Naive thymus-derived CD8-positive, alpha-beta T cell (primary cell): ENCODE results near the gene ZBTB1. TPM values are rescaled to one million over a fixed set of nuclear protein-coding genes. Genes with fewer than 3 reads are reported as not detected.
A peak's percentile ranks its signal among the peaks of the same experiment; 100 is the strongest.

ENCODE experiments used
- ATAC-seq, 2 donors: fragments of 150-1000 bp; cut with Tn5 transposase in 1 of 2; sonication (Bioruptor Pico), chemical (Tn5 transposase) in 1 of 2; 1 replicate in 1 of 2; 2 replicates in 1 of 2; pipeline ENCODE4 v1.10.0; 2021; ENCODE audit warnings: mild to moderate bottlenecking in 2 of 2, moderate library complexity in 2 of 2
- POLR2A ChIA-PET: fragments of 350-600 bp; sonication (Branson Sonifier 250); formaldehyde crosslinking; loops from one replicate; lab custom pipeline; 2021; ENCODE audit warnings: antibody characterized with exemption; lab: Charles Lee
- DNase-seq, 10 donors: peaks; one replicate each; pipeline versions ENCODE4 v3.0.0 to v3.0.0-alpha.2; 2020 to 2022
- H3K27ac Mint-ChIP-seq, 10 donors: one replicate each; pipeline ENCODE4 v1.8.0; 2020 to 2022; ENCODE audit warnings: mild to moderate bottlenecking in 10 of 10, mixed read lengths in 10 of 10, moderate library complexity in 4 of 10, inconsistent platforms in 1 of 10
- H3K27me3 Mint-ChIP-seq, 5 donors: one replicate each; pipeline ENCODE4 v1.8.0; 2021 to 2022; ENCODE audit warnings: mixed read lengths in 5 of 5
- H3K36me3 Mint-ChIP-seq, 3 donors: one replicate each; pipeline ENCODE4 v1.8.0; 2020 to 2022; ENCODE audit warnings: mixed read lengths in 3 of 3, mild to moderate bottlenecking in 2 of 3, inconsistent platforms in 1 of 3
- H3K4me1 Mint-ChIP-seq, 4 donors: one replicate each; pipeline ENCODE4 v1.8.0; 2021 to 2022; ENCODE audit warnings: mixed read lengths in 4 of 4
- H3K4me3 Mint-ChIP-seq, 10 donors: one replicate each; pipeline ENCODE4 v1.8.0; 2020 to 2022; ENCODE audit warnings: mild to moderate bottlenecking in 10 of 10, mixed read lengths in 10 of 10, moderate library complexity in 6 of 10, inconsistent platforms in 1 of 10
- H3K9me3 Mint-ChIP-seq, 9 donors: one replicate each; pipeline ENCODE4 v1.8.0; 2020 to 2022; ENCODE audit warnings: mixed read lengths in 9 of 9, mild to moderate bottlenecking in 3 of 9, inconsistent platforms in 1 of 9, moderate library complexity in 1 of 9
- polyA plus RNA-seq, 3 donors: library from polyadenylated mRNA; unstranded; fragments of 300-500 nt; fragmentation: Illumina TruSeq; gene quantifications; one replicate each; pipeline ENCODE4 v1.2.3, GENCODE V29; 2021
- total RNA-seq, 8 experiments: library from RNA in 2 of 8; stranded (reverse) in 2 of 8; gene quantifications; one replicate each; pipeline ENCODE4 v1.2.3 and lab custom pipeline; 2021 to 2026

The ZBTB1 gene
- total RNA-seq = 10 to 100 TPM; 87.8 to 88.9 TPM
- 10 to 100 TPM; 38.3 to 64.4 (median 43.0) TPM for polyA plus RNA-seq
- 64.8 to 243 (median 169) reads per million in 6 experiments for total RNA-seq (lab: John Stamatoyannopoulos, UW)

GRCh38 chr14:64504310-64504896 lies at the start of gene ZBTB1:
TSS of gene ZBTB1 (plus strand) at chr14:64504770. CDS start at chr14:64521505, 16,735 bp downstream.
- Mint-ChIP-seq H3K9me3 (peaks cover 0 to 3% (median 0%) of the 10 kb centered on the region in 9 donors), H3K36me3 (peaks cover 0 to 11% (median 9%) of the 10 kb centered on the region in 3 donors), H3K4me1 (peaks cover 32 to 79% (median 72%) of the 10 kb centered on the region in 4 donors), H3K4me3 (peak within 1 kb of the TSS; percentile 93 to 100 (median 98)), H3K27ac (peak within 1 kb of the TSS; percentile 97 to 100 (median 100)), H3K27me3 (peaks cover 0 to 4% (median 0%) of the 10 kb centered on the region in 5 donors)
- DNase-seq (peak; percentile 80 to 96 (median 88)), ATAC-seq (peak; percentile 48 to 54)
- POLR2A ChIA-PET = interaction anchor here (0.6 to 5.4 kb wide), 23 partner anchors 9 to 908 kb away, joined by 3 to 69 read pairs (median 4); partner anchors contain the start of genes FUT8, HSPA2, MTHFD1 and SGPP1

- DNase-seq (no peak), ATAC-seq (no peak)
- Mint-ChIP-seq H3K9me3 (no peaks in the 10 kb centered on the region), H3K27ac (peak overlapping the region in 4 of 10 donors; percentile 13 to 44 (median 36)), H3K4me3 (no peak overlapping the region), H3K27me3 (no peaks in the 10 kb centered on the region), H3K36me3 (peaks cover 0 to 36% (median 3%) of the 10 kb centered on the region in 3 donors), H3K4me1 (peaks cover 9 to 30% (median 18%) of the 10 kb centered on the region in 4 donors)
- POLR2A ChIA-PET = interaction anchor here (1.1 kb wide), 1 partner anchor 44 kb away, joined by 3 read pairs; the partner anchor contains the start of gene ZBTB25
Observed at GRCh38 chr14:64459405-64460136, 45.0 kb upstream of the ZBTB1 start.

- no peak for ATAC-seq
Observed at GRCh38 chr14:64461221-64461620, 43.3 kb upstream of the ZBTB1 start.

GRCh38 chr14:64463195-64463594 lies 41.4 kb upstream of the ZBTB1 start:
- H3K4me3 Mint-ChIP-seq = peak overlapping the region in 3 of 10 donors; percentile 7 to 40 (median 31)
- ATAC-seq = no peak
- H3K36me3 Mint-ChIP-seq = peaks cover 0 to 21% (median 2%) of the 10 kb centered on the region in 3 donors
- H3K9me3 Mint-ChIP-seq = no peaks in the 10 kb centered on the region
- no peaks in the 10 kb centered on the region for H3K27me3 Mint-ChIP-seq
- DNase-seq = no peak
- H3K4me1 Mint-ChIP-seq = peaks cover 16 to 52% (median 39%) of the 10 kb centered on the region in 4 donors
- H3K27ac Mint-ChIP-seq = peak overlapping the region in 5 of 10 donors; percentile 9 to 52 (median 46)
- POLR2A ChIA-PET = interaction anchor here (0.5 to 2.9 kb wide), 4 partner anchors 16 to 752 kb away, joined by 3 to 15 read pairs (median 6); partner anchors contain the start of genes ZBTB1 and ZBTB25

More at GRCh38 chr14:64461221-64461620, 43.3 kb upstream of the ZBTB1 start:
- Mint-ChIP-seq H3K36me3 (peaks cover 0 to 23% (median 3%) of the 10 kb centered on the region in 3 donors), H3K4me1 (peaks cover 12 to 39% (median 29%) of the 10 kb centered on the region in 4 donors), H3K9me3 (no peaks in the 10 kb centered on the region), H3K4me3 (no peak overlapping the region), H3K27me3 (no peaks in the 10 kb centered on the region), H3K27ac (peak overlapping the region in 4 of 10 donors; percentile 56 to 75 (median 68))
- POLR2A ChIA-PET = interaction anchor here (0.6 kb wide), 1 partner anchor 117 kb away, joined by 4 read pairs; no protein-coding TSS in a partner anchor
- no peak for DNase-seq

DNA sequence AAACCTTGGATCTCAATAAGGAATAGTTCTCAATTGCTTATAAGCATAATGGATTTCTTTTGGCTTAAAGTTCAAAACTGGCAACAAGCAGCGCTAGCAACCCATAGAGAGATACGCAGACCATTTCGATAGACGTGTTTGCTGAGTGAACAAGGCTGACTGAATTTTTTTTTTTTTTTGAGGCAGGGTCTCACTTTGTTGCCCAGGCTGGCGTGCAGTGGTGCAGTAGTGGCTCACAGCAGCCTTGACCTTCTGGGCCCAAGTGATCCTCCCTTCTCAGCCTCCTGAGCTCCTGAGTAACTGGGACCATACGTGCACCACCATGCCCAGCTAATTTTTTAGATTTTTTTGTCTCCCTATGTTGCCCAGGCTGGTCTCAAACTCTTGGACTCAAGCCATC lies 40.7 kb upstream of the ZBTB1 start:
- POLR2A ChIA-PET = interaction anchor here (1.4 to 2.9 kb wide), 2 partner anchors 22 to 40 kb away, joined by 4 to 15 read pairs; partner anchors contain the start of genes ZBTB1 and ZBTB25
- H3K4me3 Mint-ChIP-seq = peak overlapping the region in 3 of 10 donors; percentile 14 to 90 (median 82)
- no peak for DNase-seq
- H3K27me3 Mint-ChIP-seq = no peaks in the 10 kb centered on the region
- ATAC-seq = no peak
- H3K9me3 Mint-ChIP-seq = no peaks in the 10 kb centered on the region
- H3K36me3 Mint-ChIP-seq = peaks cover 0 to 19% (median 0%) of the 10 kb centered on the region in 3 donors
- peaks cover 19 to 55% (median 45%) of the 10 kb centered on the region in 4 donors for H3K4me1 Mint-ChIP-seq
- peak overlapping the region in 1 of 10 donors; percentile 45 for H3K27ac Mint-ChIP-seq

DNA sequence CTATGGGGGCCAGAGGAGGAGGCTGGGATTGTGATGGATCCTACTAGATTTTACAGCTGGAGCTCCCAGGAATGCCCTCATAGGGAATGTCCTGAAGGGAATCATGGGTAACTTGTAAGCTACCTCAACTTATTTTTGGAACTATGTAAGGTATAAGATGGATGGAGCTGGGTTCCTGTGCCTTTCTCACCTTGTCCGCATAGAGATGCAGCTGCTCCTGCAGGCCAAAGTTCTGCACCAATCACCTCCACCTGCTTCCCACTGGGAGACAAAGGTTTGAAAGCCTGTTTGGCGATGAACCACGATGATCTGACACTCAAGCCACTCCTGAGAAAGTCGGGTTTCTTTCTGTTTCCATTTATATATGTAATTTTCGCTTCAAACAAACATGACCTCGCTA lies 39.9 kb upstream of the ZBTB1 start:
- peak in 1 of 10 donors; percentile 4 for DNase-seq
- peak overlapping the region in 9 of 10 donors; percentile 45 to 89 (median 74) for H3K27ac Mint-ChIP-seq
- no peak for ATAC-seq
- POLR2A ChIA-PET = interaction anchor here (1.4 to 2.9 kb wide), 2 partner anchors 21 to 40 kb away, joined by 4 to 15 read pairs; partner anchors contain the start of genes ZBTB1 and ZBTB25
- peaks cover 19 to 48% (median 45%) of the 10 kb centered on the region in 4 donors for H3K4me1 Mint-ChIP-seq
- H3K36me3 Mint-ChIP-seq = peaks cover 0 to 13% (median 0%) of the 10 kb centered on the region in 3 donors
- peak overlapping the region; percentile 68 to 91 (median 86) for H3K4me3 Mint-ChIP-seq
- H3K9me3 Mint-ChIP-seq = no peaks in the 10 kb centered on the region
- H3K27me3 Mint-ChIP-seq = no peaks in the 10 kb centered on the region

GRCh38 chr14:64465191-64465822 lies 39.3 kb upstream of the ZBTB1 start, which contains the start of gene AKAP5:
TSS of gene AKAP5 (plus strand) at chr14:64465499. CDS start at chr14:64468395, 2,896 bp downstream.
- H3K4me1 Mint-ChIP-seq = peaks cover 17 to 43% (median 41%) of the 10 kb centered on the region in 4 donors
- peak within 1 kb of the TSS; percentile 48 to 89 (median 74) for H3K27ac Mint-ChIP-seq
- ATAC-seq (peak; percentile 89 to 95), DNase-seq (peak; percentile 27 to 72 (median 58))
- POLR2A ChIA-PET = interaction anchor here (1.1 to 2.9 kb wide), 4 partner anchors 20 to 40 kb away, joined by 4 to 15 read pairs (median 6); partner anchors contain the start of genes ZBTB1 and ZBTB25
- no peaks in the 10 kb centered on the region for H3K27me3 Mint-ChIP-seq
- H3K4me3 Mint-ChIP-seq = peak within 1 kb of the TSS; percentile 75 to 92 (median 88)
- peaks cover 0 to 10% (median 0%) of the 10 kb centered on the region in 3 donors for H3K36me3 Mint-ChIP-seq
- H3K9me3 Mint-ChIP-seq = no peaks in the 10 kb centered on the region

- peaks cover 16 to 43% (median 40%) of the 10 kb centered on the region in 4 donors for H3K4me1 Mint-ChIP-seq
Observed at GRCh38 chr14:64465831-64466554, 38.6 kb upstream of the ZBTB1 start.

GRCh38 chr14:64467101-64467500 lies 37.5 kb upstream of the ZBTB1 start:
- peaks cover 0 to 8% (median 0%) of the 10 kb centered on the region in 3 donors for H3K36me3 Mint-ChIP-seq
- peaks cover 19 to 49% (median 39%) of the 10 kb centered on the region in 4 donors for H3K4me1 Mint-ChIP-seq
- DNase-seq (no peak), ATAC-seq (no peak)
- POLR2A ChIA-PET = interaction anchor here (1.0 kb wide), 2 partner anchors 11 to 44 kb away, joined by 3 read pairs; no protein-coding TSS in a partner anchor
- H3K27me3 Mint-ChIP-seq = no peaks in the 10 kb centered on the region
- H3K27ac Mint-ChIP-seq = no peak overlapping the region
- H3K4me3 Mint-ChIP-seq = peak overlapping the region in 1 of 10 donors; percentile 12
- no peaks in the 10 kb centered on the region for H3K9me3 Mint-ChIP-seq

More at GRCh38 chr14:64465831-64466554, 38.6 kb upstream of the ZBTB1 start:
- H3K27ac Mint-ChIP-seq = peak overlapping the region; percentile 15 to 85 (median 74)
- DNase-seq (peak in 2 of 10 donors; percentile 4 to 13), ATAC-seq (peak; percentile 7 to 29)
- no peaks in the 10 kb centered on the region for H3K27me3 Mint-ChIP-seq
- no peaks in the 10 kb centered on the region for H3K9me3 Mint-ChIP-seq
- POLR2A ChIA-PET = interaction anchor here (1.1 kb wide), 2 partner anchors 37 to 39 kb away, joined by 6 to 7 read pairs; partner anchors contain the start of gene ZBTB1
- peaks cover 0 to 8% (median 0%) of the 10 kb centered on the region in 3 donors for H3K36me3 Mint-ChIP-seq
- peak overlapping the region; percentile 73 to 92 (median 86) for H3K4me3 Mint-ChIP-seq

DNA sequence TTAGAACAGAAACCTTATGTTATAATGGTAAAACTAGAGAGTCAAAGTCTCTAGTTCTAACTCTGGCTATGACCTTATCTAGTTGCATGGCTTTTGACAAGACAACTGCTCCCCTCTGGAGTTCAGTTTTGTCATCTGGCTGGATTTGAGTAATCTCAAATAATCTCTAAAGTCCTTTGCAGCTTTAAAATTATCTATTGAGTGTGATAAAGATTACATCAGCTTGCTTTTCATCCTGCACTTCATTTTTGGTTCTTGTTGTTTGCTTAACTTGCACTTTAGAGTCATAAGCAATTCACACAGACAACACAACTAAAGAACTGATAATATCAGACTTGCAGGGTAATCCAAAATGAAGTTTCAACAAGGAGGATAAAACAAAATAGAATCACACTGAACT lies 37.0 kb upstream of the ZBTB1 start:
- Mint-ChIP-seq H3K4me1 (peaks cover 19 to 49% (median 39%) of the 10 kb centered on the region in 4 donors), H3K9me3 (no peaks in the 10 kb centered on the region), H3K27me3 (no peaks in the 10 kb centered on the region), H3K27ac (peak overlapping the region in 1 of 10 donors; percentile 23), H3K4me3 (no peak overlapping the region), H3K36me3 (peaks cover 0 to 6% (median 0%) of the 10 kb centered on the region in 3 donors)
- DNase-seq (no peak), ATAC-seq (no peak)
- POLR2A ChIA-PET = interaction anchor here (1.0 kb wide), 2 partner anchors 10 to 44 kb away, joined by 3 read pairs; no protein-coding TSS in a partner anchor
